Ovary (tissue), 9 donors: ENCODE data around the gene KATNAL1. TPM values are rescaled to one million over a fixed set of nuclear protein-coding genes. Genes with fewer than 3 reads are reported as not detected.
"Not testable (repeated sequence)": the region's sequence is repeated elsewhere in the genome, so short reads cannot be mapped to it uniquely, and the experiment has no call there.

Source experiments
- DNase-seq, 5 donors: peaks; one replicate each; pipeline ENCODE4 v3.0.0-alpha.2; 2019 to 2020
- H3K27ac ChIP-seq, 2 donors: fragments of 200-600 bp; one replicate each; pipeline versions ENCODE4 v1.5.1 to v1.8.0; 2019 to 2022
- H3K27me3 ChIP-seq: fragments of 200-600 bp; one replicate; pipeline ENCODE4 v1.8.0; 2022
- H3K36me3 ChIP-seq: fragments of 200-600 bp; sonication (generic); one replicate; pipeline ENCODE4 v1.5.1; 2019
- H3K4me1 ChIP-seq: one replicate; pipeline ENCODE4 v1.8.1; 2013; ENCODE audit warnings: mild to moderate bottlenecking, moderate library complexity; ENCODE audit not compliant: insufficient read depth
- H3K4me3 ChIP-seq: fragments of 200-600 bp; sonication (generic); one replicate; pipeline ENCODE4 v1.5.1; 2017
- H3K9me3 ChIP-seq, 2 donors: fragments of 200-600 bp in 1 of 2; sonication (generic) in 1 of 2; one replicate each; pipeline versions ENCODE4 v1.5.1 to v1.8.1; 2013 to 2019; ENCODE audit warnings: mild to moderate bottlenecking in 1 of 2, moderate library complexity in 1 of 2
- EP300 ChIP-seq: sonication (generic); formaldehyde crosslinking; IDR thresholded peaks from one replicate; pipeline ENCODE4 v1.6.1; 2017; ENCODE audit warnings: antibody characterized with exemption
- POLR2A ChIP-seq: fragments of 450-650 bp; IDR thresholded peaks from one replicate; pipeline ENCODE4 v1.6.1; 2017; ENCODE audit warnings: antibody characterized with exemption, mild to moderate bottlenecking, moderate library complexity
- WGBS, 3 donors: extraction: QIAGEN DNeasy Blood & Tissue Kit in 1 of 3; methylation state at CpG; one replicate each; pipeline versions ENCODE4 v1.1.5 to v1.1.7; 2013 to 2017; 5-methylcytosine and 5-hydroxymethylcytosine counted together
- intact Hi-C, 4 donors: fragments of 100-400 bp; cut with DNase I; formaldehyde crosslinking; loops; one replicate each; pipeline versions ENCODE4 v1.11.0 to v1.15.1; 2022 to 2023
- polyA plus RNA-seq, 2 donors: library from polyadenylated mRNA; stranded (reverse); fragments of 200-250 nt in 1 of 2; fragments of 350-450 nt in 1 of 2; fragmentation: Illumina TruSeq in 1 of 2; extraction: RNeasy Lipid Tissue Mini Kit (QIAGEN cat#74804) in 1 of 2; gene quantifications; one replicate each; pipeline ENCODE4 v1.2.3, GENCODE V29; 2013 to 2014
- total RNA-seq, 7 donors: library from RNA; depleted of rRNA in 2 of 7; stranded (reverse); fragments of >200 nt in 2 of 7; fragmentation: NEBNext Ultra II Directional in 3 of 7; extraction: Animal tissue kit (Norgen Biotek cat#: 25700) in 3 of 7; gene quantifications; one replicate each; pipeline versions ENCODE4 v1.1.0 to v1.2.4, GENCODE V29; 2016 to 2023
- TF ChIP-seq, protein P1 (sequence below), 3 donors: fragments of 450-650 bp in 2 of 3; fragments of 200-600 bp in 1 of 3; IDR thresholded peaks; one replicate each; pipeline versions ENCODE4 v1.5.1 to v1.8.0; 2016 to 2022; ENCODE audit warnings: antibody characterized with exemption in 3 of 3, mild to moderate bottlenecking in 1 of 3
- donor health status: DM: no; HTN: no; CAD: no; lungs with moderate emphysema.
- donor health status: DM: no; HTN: no; CAD: no.
- donor health status: Bipolar disorder and iron deficiency.
- donor health status: DM: yes; HTN: yes; CAD: no.
- donor health status: DM: no; HTN: no; CAD: no.
- donor health status: DM: yes; HTN: yes; CAD: no.

The KATNAL1 gene
- total and polyA plus RNA-seq, 9 donors: 2.9 to 23.2 (median 15.7) TPM

DNA sequence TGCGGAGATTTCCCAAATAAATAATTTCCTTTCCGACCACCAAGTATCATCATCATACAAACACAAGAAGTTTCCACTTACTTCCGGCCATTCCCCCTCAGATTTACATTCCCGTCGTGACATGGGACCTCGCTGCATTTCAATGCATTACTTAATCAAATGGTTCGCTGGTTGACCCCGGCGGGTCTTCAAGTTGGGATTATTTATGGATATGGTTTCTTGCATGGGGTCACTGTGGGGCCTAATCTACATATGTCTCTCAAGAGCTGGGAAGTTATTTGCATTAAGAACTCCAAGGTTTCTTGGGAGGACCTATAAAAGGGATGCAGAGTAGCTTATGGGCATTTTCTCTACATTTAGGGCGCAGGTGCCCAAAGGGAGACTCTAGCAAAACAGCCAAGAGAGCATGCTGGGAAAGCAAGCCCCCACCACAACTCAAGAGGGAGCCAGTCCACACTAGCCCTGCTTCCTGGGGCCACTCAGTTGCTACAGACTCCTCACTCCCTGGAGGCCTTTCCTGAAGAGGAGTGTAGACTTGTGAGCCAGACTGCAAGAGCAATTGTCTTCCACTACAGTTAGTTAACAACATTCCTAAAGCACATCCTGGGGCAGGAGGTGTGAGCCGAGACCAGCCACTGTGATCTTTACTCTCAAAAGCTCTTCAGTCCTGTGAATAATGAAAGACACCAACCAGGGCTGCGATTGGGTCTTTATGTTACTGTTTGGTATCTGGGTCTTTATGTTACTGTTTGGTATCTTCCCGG lies 125.3 kb downstream of the KATNAL1 start:
- DNase-seq: no peak

DNA sequence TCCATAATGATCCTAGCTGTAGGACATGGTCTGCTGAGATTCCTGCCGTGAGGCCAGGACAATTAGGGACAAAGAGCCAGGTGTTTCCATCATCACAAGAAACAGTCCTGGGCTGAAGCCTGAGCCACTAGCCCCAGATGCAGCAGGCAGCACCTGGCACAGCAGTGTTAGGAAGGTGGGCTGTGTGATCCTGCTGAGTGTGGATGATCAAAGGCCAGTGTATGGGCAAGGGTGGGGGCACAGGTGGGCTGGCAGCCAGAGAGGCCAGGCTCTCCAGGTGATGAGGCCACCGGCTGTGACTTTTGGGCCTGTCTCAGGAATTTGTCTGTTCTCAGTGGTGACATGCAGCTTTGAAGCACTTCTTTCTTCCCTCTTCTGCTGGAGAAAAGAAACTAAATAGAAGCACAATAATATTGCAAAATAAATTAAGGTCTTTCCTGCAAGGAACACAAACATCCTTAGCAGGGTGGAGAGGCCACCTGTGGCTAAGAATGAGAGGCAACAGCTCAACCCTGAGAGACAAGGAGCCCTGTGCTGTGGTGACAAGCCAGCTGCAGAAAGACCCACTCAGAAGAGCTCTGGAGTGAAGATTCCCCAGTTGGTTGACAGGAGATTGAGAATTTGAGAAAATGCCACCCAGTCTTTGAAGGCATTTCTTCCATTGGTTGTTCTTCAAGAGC lies 127.6 kb downstream of the KATNAL1 start:
- no peaks in the 10 kb centered on the region for H3K36me3 ChIP-seq
- intact Hi-C loops: no loop called here
- no peak for DNase-seq
- H3K27ac ChIP-seq: no peak overlapping the region
- no peak overlapping the region for H3K4me3 ChIP-seq
- no peaks in the 10 kb centered on the region for H3K27me3 ChIP-seq
- H3K4me1 ChIP-seq: no peaks in the 10 kb centered on the region
- TF ChIP-seq, protein P1, sequence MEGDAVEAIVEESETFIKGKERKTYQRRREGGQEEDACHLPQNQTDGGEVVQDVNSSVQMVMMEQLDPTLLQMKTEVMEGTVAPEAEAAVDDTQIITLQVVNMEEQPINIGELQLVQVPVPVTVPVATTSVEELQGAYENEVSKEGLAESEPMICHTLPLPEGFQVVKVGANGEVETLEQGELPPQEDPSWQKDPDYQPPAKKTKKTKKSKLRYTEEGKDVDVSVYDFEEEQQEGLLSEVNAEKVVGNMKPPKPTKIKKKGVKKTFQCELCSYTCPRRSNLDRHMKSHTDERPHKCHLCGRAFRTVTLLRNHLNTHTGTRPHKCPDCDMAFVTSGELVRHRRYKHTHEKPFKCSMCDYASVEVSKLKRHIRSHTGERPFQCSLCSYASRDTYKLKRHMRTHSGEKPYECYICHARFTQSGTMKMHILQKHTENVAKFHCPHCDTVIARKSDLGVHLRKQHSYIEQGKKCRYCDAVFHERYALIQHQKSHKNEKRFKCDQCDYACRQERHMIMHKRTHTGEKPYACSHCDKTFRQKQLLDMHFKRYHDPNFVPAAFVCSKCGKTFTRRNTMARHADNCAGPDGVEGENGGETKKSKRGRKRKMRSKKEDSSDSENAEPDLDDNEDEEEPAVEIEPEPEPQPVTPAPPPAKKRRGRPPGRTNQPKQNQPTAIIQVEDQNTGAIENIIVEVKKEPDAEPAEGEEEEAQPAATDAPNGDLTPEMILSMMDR (IDR thresholded peaks at IDR 0.05): no peak
- TF ChIP-seq POLR2A: no peak
- no peak for TF ChIP-seq EP300
- 60 to 75% (median 67%) methylated on average over 2 of the region's 2 CpGs for WGBS, 3 donors
- H3K9me3 ChIP-seq: no peaks in the 10 kb centered on the region

More for the DNA sequence above, 125.3 kb downstream of the KATNAL1 start:
- TF ChIP-seq POLR2A (no peak), EP300 (no peak)
- TF ChIP-seq, protein P1 (IDR thresholded peaks at IDR 0.05): no peak
- H3K27me3 ChIP-seq: no peaks in the 10 kb centered on the region
- H3K4me1 ChIP-seq: no peaks in the 10 kb centered on the region
- WGBS, 3 donors: 71 to 73% (median 72%) methylated on average over 13 of the region's 13 CpGs
- H3K27ac ChIP-seq: no peak overlapping the region
- no peaks in the 10 kb centered on the region for H3K9me3 ChIP-seq
- no peaks in the 10 kb centered on the region for H3K36me3 ChIP-seq
- H3K4me3 ChIP-seq: no peak overlapping the region
- intact Hi-C loops: no loop called here

DNA sequence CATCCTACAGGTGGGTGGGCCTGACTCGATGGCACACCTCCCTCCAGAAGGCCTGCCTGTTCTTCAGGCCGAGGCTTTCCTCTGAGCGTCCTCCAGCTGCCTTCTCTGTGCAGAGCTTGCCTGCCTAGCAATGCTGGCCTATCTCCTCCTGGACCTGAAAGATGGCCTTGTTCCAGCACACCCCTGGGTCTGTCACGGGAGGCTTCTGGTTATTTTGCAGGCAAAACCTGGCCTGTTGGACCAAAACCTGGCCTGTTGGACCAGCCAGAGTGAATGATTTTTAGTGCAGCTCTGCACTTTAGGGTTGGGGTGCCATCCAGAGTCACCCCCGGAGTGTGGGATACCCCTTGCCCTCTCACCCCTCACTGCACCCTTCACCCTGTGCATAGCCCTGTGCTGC lies 128.4 kb downstream of the KATNAL1 start:
- TF ChIP-seq, protein P1 (IDR thresholded peaks at IDR 0.05): no peak
- TF ChIP-seq EP300: no peak
- TF ChIP-seq POLR2A: no peak
- no peaks in the 10 kb centered on the region for H3K9me3 ChIP-seq
- H3K4me3 ChIP-seq: no peak overlapping the region
- intact Hi-C loops: no loop called here
- WGBS, 3 donors: 77 to 84% (median 83%) methylated on average over 5 of the region's 5 CpGs
- H3K4me1 ChIP-seq: no peaks in the 10 kb centered on the region
- no peaks in the 10 kb centered on the region for H3K36me3 ChIP-seq
- H3K27ac ChIP-seq: no peak overlapping the region
- no peaks in the 10 kb centered on the region for H3K27me3 ChIP-seq
- DNase-seq: no peak

DNA sequence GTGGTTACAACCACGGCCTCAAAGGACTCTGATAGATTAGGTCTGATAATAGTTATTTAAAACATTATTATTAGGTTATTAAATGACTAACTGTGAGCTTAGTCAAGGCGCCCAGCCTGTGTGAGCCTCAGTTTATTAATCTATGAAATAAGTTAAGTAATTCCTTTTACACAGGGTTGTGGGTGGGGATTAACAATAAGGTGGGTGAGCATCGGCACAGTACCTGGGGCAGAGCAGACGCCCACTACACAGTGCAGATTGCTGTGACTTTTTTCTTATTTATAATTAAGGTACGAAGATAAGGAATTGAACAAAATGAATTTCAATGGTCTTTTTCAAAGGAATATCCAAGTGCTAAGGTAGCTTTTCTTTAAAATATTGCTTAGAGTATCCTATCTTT lies 132.2 kb downstream of the KATNAL1 start:
- TF ChIP-seq EP300 (no peak), POLR2A (no peak)
- TF ChIP-seq, protein P1 (IDR thresholded peaks at IDR 0.05): no peak
- no peaks in the 10 kb centered on the region for H3K4me1 ChIP-seq
- WGBS, 3 donors: 88 to 95% (median 93%) methylated on average over 5 of the region's 5 CpGs
- no peak overlapping the region for H3K27ac ChIP-seq
- no peaks in the 10 kb centered on the region for H3K27me3 ChIP-seq
- DNase-seq: no peak
- H3K9me3 ChIP-seq: no peaks in the 10 kb centered on the region
- intact Hi-C loops: no loop called here
- no peak overlapping the region for H3K4me3 ChIP-seq
- no peaks in the 10 kb centered on the region for H3K36me3 ChIP-seq

DNA sequence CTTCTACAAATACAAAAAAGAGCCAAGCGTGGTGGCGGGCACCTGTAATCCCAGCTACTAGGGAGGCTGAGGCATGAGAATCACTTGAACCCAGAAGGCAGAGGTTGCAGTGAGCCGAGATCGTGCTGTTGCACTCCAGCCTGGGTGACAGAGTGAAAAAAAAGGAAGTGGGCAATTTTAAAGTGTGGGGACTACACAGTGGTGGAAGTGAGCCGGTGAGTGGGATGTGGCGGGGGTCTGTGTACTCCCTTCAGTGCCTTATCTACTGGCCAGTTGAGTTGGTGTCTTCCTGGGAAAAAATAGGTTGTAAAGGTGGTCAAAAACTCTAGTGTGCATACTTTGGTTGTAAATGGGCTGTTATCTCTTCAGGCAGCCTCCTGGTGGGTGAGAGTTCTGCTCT lies 133.1 kb downstream of the KATNAL1 start:
- WGBS, 3 donors: 81 to 95% (median 85%) methylated on average over 6 of the region's 6 CpGs
- DNase-seq, H3K27ac ChIP-seq, H3K4me3 ChIP-seq, H3K36me3 ChIP-seq, H3K27me3 ChIP-seq, H3K4me1 ChIP-seq, H3K9me3 ChIP-seq, intact Hi-C loops: not testable (repeated sequence)
